Natural killer cell (primary cell): ENCODE measurements around the gene CSRP2. TPM values are rescaled to one million over a fixed set of nuclear protein-coding genes. Genes with fewer than 3 reads are reported as not detected.
A peak's percentile ranks its signal among the peaks of the same experiment; 100 is the strongest.

Experiments
- ATAC-seq, 3 donors: fragments of 150-1000 bp in 2 of 3; fragments of 200-7000 bp in 1 of 3; cut with Tn5 transposase; 1 replicate in 1 of 3; 2 replicates in 2 of 3; pipeline ENCODE4 v1.10.0; 2021; ENCODE audit warnings: mild to moderate bottlenecking in 2 of 3, moderate library complexity in 2 of 3
- DNase-seq, 2 donors: peaks; one replicate each; pipeline versions ENCODE4 v3.0.0 to v3.0.0-alpha.2; 2013 to 2021; ENCODE audit warnings: mixed read lengths in 1 of 2
- H3K27ac ChIP-seq: one replicate; pipeline ENCODE4 v1.5.1; 2013; ENCODE audit warnings: mild to moderate bottlenecking, low read length
- H3K27me3 ChIP-seq: one replicate; pipeline ENCODE4 v1.6.1; 2013; ENCODE audit warnings: low read length; ENCODE audit not compliant: control insufficient read depth, insufficient read depth
- H3K36me3 ChIP-seq: one replicate; pipeline ENCODE4 v1.6.1; 2013; ENCODE audit warnings: low read length; ENCODE audit not compliant: control insufficient read depth, insufficient read depth
- H3K4me1 ChIP-seq: one replicate; pipeline ENCODE4 v1.6.1; 2013; ENCODE audit warnings: low read length; ENCODE audit not compliant: control insufficient read depth, insufficient read depth
- H3K4me3 ChIP-seq: one replicate; pipeline ENCODE4 v1.5.1; 2013; ENCODE audit warnings: low read length
- H3K9me3 ChIP-seq: one replicate; pipeline ENCODE4 v1.6.1; 2013; ENCODE audit warnings: low read length; ENCODE audit not compliant: control insufficient read depth, insufficient read depth
- H3K27ac Mint-ChIP-seq, 2 donors: one replicate each; pipeline ENCODE4 v1.8.0; 2022; ENCODE audit warnings: mild to moderate bottlenecking in 2 of 2, mixed read lengths in 2 of 2, moderate library complexity in 1 of 2
- H3K27me3 Mint-ChIP-seq, 2 donors: one replicate each; pipeline ENCODE4 v1.8.0; 2022; ENCODE audit warnings: low read depth in 2 of 2, mixed read lengths in 2 of 2
- H3K36me3 Mint-ChIP-seq: one replicate; pipeline ENCODE4 v1.8.0; 2022; ENCODE audit warnings: mixed read lengths
- H3K4me1 Mint-ChIP-seq, 2 donors: one replicate each; pipeline ENCODE4 v1.8.0; 2022; ENCODE audit warnings: mixed read lengths in 2 of 2
- H3K4me3 Mint-ChIP-seq: one replicate; pipeline ENCODE4 v1.8.0; 2022; ENCODE audit warnings: mild to moderate bottlenecking, moderate library complexity, mixed read lengths
- H3K9me3 Mint-ChIP-seq, 2 donors: one replicate each; pipeline ENCODE4 v1.8.0; 2022; ENCODE audit warnings: mixed read lengths in 2 of 2
- CTCF ChIP-seq: fragments of 200-600 bp; IDR thresholded peaks from one replicate; pipeline ENCODE4 v1.8.0; 2022; ENCODE audit warnings: antibody characterized with exemption
- WGBS: methylation state at CpG from one replicate; pipeline ENCODE4 v1.1.7; 2013; ENCODE audit warnings: missing lambda C conversion rate; ENCODE audit not compliant: insufficient coverage; 5-methylcytosine and 5-hydroxymethylcytosine counted together
- intact Hi-C: fragments of 100-400 bp; cut with micrococcal nuclease; formaldehyde crosslinking; loops from one replicate; pipeline ENCODE4 v1.14.2; 2022
- total RNA-seq, 4 donors: library from RNA; stranded (reverse); fragments of 120-200 nt in 1 of 4; gene quantifications; one replicate each; pipeline versions ENCODE4 v1.2.3 to v1.2.4, GENCODE V29; 2013 to 2022

Gene CSRP2
- total RNA-seq, 3 donors from 2014 or later (not counting 1 experiment from before 2014, with no cell fraction given): 0.08 TPM; not detected in 2

DNA sequence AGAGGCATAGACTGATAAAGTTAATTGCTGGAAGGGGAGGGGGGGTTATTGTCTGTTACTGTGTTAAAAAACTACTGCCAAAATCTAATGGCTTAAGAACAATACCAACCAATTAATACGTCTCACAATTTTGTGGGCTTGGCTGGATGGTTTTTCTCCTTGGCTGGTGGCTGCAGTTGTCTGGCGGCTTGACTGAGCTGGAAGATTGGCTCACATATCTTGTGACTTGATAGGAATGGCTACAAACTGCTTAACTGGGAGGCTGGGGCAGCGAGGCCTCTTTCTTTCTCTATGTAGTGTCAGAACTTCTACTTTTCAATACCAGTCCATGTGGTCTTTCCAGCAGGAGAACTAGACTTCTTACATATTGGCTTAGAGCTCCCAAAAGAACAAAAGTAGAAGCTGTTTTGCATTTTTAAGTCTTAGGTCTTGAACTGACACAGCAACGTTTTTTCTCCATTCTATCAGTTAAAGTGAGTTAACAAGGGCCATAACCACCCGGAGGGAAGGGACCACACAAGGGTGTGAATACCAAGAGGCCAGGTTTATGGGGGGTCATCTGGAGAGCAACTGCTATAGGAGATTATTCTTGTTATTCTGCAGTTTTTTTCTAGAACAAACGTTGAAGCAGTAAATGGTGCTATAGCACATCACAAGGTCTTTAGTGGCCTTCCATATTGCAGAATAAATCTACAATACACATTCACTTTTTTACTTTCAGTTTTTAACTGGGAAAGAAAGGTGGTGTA, 68.0 kb downstream of the CSRP2 start:
- Histone ChIP-seq H3K4me1 (no peaks in the 10 kb centered on the region), H3K36me3 (peaks cover 56% of the 10 kb centered on the region), H3K27ac (no peak overlapping the region), H3K9me3 (no peaks in the 10 kb centered on the region), H3K27me3 (no peaks in the 10 kb centered on the region), H3K4me3 (no peak overlapping the region)
- Mint-ChIP-seq H3K4me3 (no peak overlapping the region), H3K9me3 (no peaks in the 10 kb centered on the region), H3K36me3 (no peaks in the 10 kb centered on the region), H3K27ac (peak overlapping the region in 1 of 2 donors; percentile 9), H3K4me1 (peaks cover 5 to 6% of the 10 kb centered on the region in 2 donors), H3K27me3 (no peaks in the 10 kb centered on the region)
- DNase-seq (no peak), ATAC-seq (no peak)
- no peak for TF ChIP-seq CTCF
- WGBS: 88% methylated on average over 5 of the region's 6 CpGs
- intact Hi-C loops: no loop called here

Other genes starting within 250 kb of the CSRP2 start
- gene ZDHHC17, start 114.9 kb downstream of the CSRP2 start, total RNA-seq: 10 to 100 TPM; 55.2 to 63.9 (median 58.4) TPM
- gene E2F7, start 186.6 kb upstream of the CSRP2 start, total RNA-seq: 1 to 10 TPM in 1 of 3 donors, under 1 TPM in 2; 0.30 to 1.1 (median 0.59) TPM